NOMO-1 treated with dmso at 0.1 percent for 144 hours (cell line): ENCODE data around the gene MCTP2.
A peak's percentile ranks its signal among the peaks of the same experiment; 100 is the strongest.

Experiments
- DNase-seq: peaks from one replicate; lab custom pipeline; 2025; ENCODE audit not compliant: unreplicated experiment; lab: John Stamatoyannopoulos, UW

The MCTP2 gene

GRCh38 chr15:94263341-94264273, 32.2 kb downstream of the MCTP2 start:
- DNase-seq, result no peak

GRCh38 chr15:94265009-94265408, 33.6 kb downstream of the MCTP2 start:
- DNase-seq, result no peak

DNA sequence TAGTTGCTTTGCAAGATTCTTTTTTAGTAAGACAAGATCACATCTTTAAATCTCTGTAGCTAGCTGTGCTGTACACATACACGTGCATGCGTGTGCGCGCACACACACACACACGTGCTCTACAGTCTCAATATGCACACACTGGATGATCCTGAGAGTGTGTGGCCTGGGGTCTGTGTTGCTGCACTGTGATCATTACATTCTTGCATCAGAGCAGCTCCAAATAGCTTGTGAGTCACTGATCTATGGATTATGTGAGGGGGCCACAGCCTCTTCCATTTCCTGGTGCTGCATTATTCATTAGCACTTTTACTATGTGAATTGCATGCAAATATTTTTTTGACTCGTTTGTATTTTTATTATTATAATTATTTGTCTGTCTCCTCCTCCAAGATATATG, 34.6 kb downstream of the MCTP2 start:
- DNase-seq, result no peak

DNA sequence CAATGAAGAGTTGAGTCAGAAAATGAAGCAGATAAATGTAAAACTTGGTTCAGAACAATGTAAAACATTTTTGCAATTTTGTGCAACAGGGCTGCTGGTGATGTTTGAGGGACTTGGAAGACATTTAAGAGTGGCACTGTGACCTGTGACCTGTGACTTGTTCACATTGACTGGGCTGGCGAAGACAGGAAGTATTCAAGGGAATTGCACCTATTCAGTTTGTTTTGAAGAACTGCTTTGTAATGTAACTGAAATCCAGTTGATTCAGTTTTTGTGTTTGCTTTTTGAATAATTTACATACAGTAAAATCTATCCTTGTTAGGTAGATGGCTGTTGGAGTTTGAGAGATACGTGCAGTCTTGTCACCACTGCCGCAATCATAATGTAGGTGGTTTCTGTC, 35.4 kb downstream of the MCTP2 start:
- no peak for DNase-seq

- DNase-seq, result no peak
Observed at GRCh38 chr15:94269954-94270353, 38.6 kb downstream of the MCTP2 start.

GRCh38 chr15:94270570-94270969, 39.2 kb downstream of the MCTP2 start:
- DNase-seq, result no peak

- DNase-seq, result peak; percentile 37
Observed at GRCh38 chr15:94272251-94272898, 41.0 kb downstream of the MCTP2 start.

DNA sequence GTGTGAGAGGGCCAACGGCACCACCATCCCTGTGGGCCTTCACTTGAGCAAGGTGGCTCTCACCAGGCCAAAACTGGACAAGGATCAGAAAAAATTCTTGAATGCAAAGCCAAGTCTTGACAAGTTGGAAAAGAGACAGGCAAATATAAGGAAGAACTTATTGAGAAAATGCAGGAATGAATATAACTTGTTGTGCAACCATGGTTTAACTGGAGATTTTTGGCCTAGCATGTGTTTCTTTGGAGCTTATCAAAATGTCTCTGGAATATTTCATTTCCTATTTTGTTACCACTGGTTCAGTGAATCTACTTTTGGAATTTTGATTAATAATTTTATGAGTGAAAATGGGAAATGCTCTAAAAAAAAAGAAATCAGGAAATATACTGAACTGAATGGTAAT, 42.5 kb downstream of the MCTP2 start:
- no peak for DNase-seq

DNA sequence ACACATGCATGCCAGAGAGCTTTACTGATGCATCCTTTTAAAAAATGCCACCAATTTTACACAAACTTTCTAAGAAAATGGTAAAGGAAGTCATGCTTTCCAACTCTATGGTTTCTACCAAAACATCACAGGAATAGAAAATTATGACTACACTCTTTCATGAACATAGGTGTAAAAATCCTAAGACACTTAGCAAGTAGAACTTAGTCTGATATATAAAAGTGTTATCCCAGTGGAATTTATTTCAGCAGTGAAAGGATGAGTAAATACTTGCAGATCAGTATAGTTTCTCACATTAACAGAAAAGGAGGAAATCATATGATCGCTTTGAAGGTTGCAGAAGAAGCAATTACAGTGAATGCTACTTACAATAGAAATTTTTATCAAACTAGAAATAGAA, 43.4 kb downstream of the MCTP2 start:
- DNase-seq, result no peak

DNA sequence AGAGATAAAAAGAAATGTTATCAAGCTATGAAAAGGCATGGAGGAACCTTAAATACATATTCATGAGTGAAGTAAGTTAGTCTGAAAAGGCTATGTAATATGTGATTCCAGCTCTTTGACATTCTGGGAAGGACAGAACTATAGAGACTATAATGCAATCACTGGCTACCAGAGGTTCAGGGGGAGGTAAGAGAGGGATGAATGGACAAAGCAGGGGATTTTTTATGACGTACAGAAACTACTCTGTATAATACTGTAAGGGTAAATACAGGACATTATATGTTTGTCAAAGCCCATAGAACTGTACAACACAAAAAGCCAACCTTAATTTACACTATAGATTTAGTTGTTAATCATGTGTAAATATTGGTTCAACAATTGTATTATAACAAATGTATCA, 46.1 kb downstream of the MCTP2 start:
- DNase-seq, result no peak

DNA sequence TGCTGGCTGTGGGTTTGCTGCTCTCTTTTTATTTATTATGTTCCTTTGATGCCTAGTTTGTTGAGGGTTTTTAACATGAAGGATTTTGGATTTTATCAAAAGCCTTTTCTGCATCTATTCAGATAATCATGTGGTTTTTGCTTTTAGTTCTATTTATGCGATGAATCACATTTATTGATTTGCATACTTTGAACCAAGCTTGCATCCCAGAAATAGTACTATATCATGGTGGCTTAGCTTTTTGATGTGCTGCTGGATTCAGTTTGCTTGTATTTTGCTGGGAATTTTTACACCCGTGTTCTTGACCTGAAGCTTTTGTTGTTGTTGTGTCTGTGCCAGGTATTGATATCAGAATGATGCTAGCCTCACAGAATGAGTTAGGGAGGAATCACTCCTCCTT, 48.4 kb downstream of the MCTP2 start:
- DNase-seq, result no peak

DNA sequence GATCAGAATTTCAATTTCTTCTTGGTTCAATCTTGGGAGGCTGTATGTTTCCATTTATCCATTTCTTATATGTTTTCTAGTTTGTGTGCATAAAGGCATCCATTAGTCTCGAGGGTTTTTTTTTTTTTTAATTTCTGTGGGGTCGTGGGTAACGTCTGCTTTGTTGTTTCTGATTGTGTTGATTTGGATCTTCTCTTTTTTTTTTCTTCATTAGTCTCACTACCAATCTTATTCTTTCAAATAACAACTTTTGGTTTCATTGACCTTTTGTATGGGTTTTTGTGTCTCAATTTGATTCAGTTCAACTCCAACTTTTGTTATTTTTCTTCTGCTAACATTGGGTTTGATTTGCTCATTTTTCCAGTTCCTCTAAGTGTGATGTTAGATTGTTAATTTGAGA, 48.9 kb downstream of the MCTP2 start:
- no peak for DNase-seq

GRCh38 chr15:94282269-94283250, 51.2 kb downstream of the MCTP2 start:
- DNase-seq, result no peak

GRCh38 chr15:94286583-94286982, 55.2 kb downstream of the MCTP2 start:
- DNase-seq, result no peak

- DNase-seq, result peak; percentile 80
Observed at GRCh38 chr15:94287794-94288246, 56.5 kb downstream of the MCTP2 start.

DNA sequence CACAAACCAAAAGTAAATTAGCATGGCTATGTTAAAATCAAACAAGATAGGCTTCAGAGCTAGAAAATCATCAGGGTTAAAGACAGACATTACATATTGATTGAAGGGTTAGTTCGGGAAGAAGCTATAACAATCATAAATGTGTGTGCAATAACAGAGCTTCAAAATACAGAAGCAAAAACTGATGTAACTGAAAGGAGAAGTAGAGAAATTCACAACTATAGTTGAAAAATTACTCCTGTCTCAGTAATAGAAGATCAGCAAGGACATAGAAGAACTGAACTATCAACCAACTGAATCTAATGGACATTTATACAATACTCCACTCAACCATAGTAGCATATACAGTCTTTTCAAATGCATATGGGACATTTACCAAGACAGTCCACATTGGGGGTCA, 59.4 kb downstream of the MCTP2 start:
- no peak for DNase-seq

DNA sequence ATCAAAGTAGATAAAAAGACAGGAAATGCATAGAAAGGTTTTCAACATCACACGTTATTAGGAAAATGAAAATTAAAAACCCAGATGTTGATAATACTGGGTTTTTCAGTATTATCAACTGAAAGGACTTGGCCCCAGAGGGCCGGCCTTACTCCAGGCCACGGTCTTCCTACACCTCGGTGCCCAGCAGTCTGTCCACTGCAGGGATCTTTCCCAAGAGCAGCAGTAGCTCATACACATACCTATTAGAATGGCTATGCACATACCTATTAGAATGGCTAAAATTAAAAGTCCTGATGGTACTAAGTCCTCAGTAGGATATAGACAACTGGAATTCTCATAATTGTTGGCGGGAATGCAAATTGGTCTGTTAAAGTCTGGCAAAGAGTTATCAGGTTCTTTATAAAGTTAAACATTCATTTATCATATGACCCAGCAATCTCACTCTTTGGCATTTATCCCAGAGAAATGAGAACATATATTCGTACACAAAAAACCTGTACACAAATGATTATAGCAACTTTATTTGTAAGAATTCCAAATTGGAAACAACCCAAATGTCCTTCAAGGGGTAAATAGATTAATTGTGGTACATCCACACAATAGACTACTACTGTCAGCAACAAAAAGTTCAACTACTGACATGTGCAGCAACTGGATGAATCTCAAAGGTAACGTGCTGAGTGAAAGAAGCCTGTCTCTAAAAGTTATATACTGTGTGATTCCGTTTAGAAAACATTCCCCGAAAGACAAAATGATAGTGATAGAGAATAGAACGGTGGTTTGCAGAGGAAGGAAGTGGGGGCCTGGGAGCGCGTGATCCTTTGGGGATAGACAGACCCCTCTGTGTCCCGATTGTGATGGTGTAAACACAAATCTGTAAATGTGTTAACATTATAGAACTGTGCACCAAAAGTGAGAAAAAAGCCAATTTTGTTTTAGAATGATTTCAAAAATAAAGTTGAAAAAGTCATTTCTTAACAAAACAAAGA, 62.3 kb downstream of the MCTP2 start:
- no peak for DNase-seq

GRCh38 chr15:94294556-94294955, 63.2 kb downstream of the MCTP2 start:
- no peak for DNase-seq

DNA sequence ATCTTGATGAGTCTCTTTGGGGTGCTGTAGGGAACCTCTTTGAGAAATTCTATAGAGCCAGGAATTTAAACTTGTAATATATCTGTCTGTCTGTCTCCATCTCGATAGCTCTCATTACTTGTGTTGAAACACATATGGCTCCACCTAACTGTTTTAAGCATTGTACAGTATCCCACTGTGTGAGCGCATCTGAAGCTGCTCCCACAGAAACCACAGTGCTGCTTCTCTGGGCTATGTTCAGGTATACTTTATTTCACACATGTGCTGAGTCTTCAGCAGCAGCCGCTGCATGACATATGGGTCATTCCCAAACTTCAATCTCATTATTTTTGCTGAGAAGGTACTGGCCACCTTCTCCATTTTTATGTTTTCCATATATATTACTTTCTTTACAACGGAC, 63.9 kb downstream of the MCTP2 start:
- no peak for DNase-seq

DNA sequence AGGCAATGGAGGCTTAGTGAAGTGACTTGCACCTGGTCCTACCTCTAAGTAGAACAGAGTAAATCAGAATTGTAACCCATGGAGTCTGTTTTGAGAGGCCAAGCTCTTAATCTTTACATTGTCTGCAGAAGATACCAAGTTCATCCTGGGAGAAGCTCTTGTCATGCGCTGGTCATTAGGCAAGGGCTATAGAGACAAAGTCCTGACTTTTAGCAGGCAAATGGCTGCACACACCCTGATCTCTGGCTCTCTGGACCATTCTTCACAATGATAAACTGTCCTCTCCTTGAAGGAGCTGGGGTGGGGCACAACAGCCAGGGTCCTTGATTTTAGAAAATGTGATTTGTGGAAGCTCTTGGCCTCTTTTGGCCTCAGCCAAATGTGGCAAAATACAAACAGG, 65.4 kb downstream of the MCTP2 start:
- DNase-seq, result no peak
